Liver (tissue), 9 donors: Measurements from ENCODE around the gene USP25. TPM values are rescaled to one million over a fixed set of nuclear protein-coding genes. Genes with fewer than 3 reads are reported as not detected.

ENCODE experiments used
- DNase-seq: peaks from one replicate; pipeline ENCODE4 v3.0.0-alpha.2; 2017; ENCODE audit warnings: low spot score
- H3K27ac ChIP-seq, 2 donors: one replicate each; pipeline ENCODE4 v1.7.0; 2013; ENCODE audit warnings: inconsistent platforms in 2 of 2, low read length in 2 of 2, control low read depth in 1 of 2, low read depth in 1 of 2, mild to moderate bottlenecking in 1 of 2
- H3K27me3 ChIP-seq, 4 donors: one replicate each; pipeline versions ENCODE4 v1.6.1 to v1.7.0; 2013; ENCODE audit warnings: low read length in 3 of 4, inconsistent platforms in 1 of 4, mild to moderate bottlenecking in 1 of 4, moderate library complexity in 1 of 4; ENCODE audit not compliant: control insufficient read depth in 4 of 4, insufficient read depth in 4 of 4
- H3K36me3 ChIP-seq, 4 donors: one replicate each; pipeline versions ENCODE4 v1.6.1 to v1.7.0; 2013; ENCODE audit warnings: low read length in 3 of 4, mild to moderate bottlenecking in 3 of 4, low read depth in 1 of 4, moderate library complexity in 1 of 4; ENCODE audit not compliant: control insufficient read depth in 4 of 4, insufficient read depth in 3 of 4
- H3K4me1 ChIP-seq, 4 donors: one replicate each; pipeline versions ENCODE4 v1.6.1 to v1.7.0; 2013; ENCODE audit warnings: low read length in 3 of 4, mild to moderate bottlenecking in 3 of 4, moderate library complexity in 1 of 4; ENCODE audit not compliant: control insufficient read depth in 4 of 4, insufficient read depth in 4 of 4
- H3K4me3 ChIP-seq, 3 donors: one replicate each; pipeline versions ENCODE4 v1.6.1 to v1.7.0; 2013; ENCODE audit warnings: low read length in 3 of 3, control low read depth in 1 of 3, low read depth in 1 of 3, mild to moderate bottlenecking in 1 of 3
- H3K9ac ChIP-seq, 2 donors: one replicate each; pipeline ENCODE4 v1.7.0; 2013; ENCODE audit warnings: low read length in 2 of 2, mild to moderate bottlenecking in 2 of 2, moderate library complexity in 2 of 2, control low read depth in 1 of 2, low read depth in 1 of 2
- H3K9me3 ChIP-seq, 4 donors: one replicate each; pipeline versions ENCODE4 v1.6.1 to v1.7.0; 2013; ENCODE audit warnings: low read length in 3 of 4; ENCODE audit not compliant: control insufficient read depth in 4 of 4
- CTCF ChIP-seq: fragments of 150-350 bp; IDR thresholded peaks from 2 replicates; pipeline ENCODE4 v1.5.1; 2017; ENCODE audit warnings: improper control_type of control experiment, low read depth, low read length; ENCODE audit not compliant: missing input control
- EGR1 ChIP-seq, 2 donors: IDR thresholded peaks; 2 replicates each; pipeline ENCODE4 v1.6.1; 2016 to 2018; ENCODE audit warnings: antibody characterized with exemption in 2 of 2, low read depth in 2 of 2
- FOXA1 ChIP-seq: IDR thresholded peaks from 2 replicates; pipeline ENCODE4 v1.6.1; 2016; ENCODE audit warnings: antibody characterized with exemption
- GABPA ChIP-seq, 2 donors: IDR thresholded peaks in 1 of 2; conservative IDR thresholded peaks in 1 of 2; 2 replicates each; pipeline ENCODE4 v1.6.1; 2016; ENCODE audit warnings: antibody characterized with exemption in 2 of 2, mild to moderate bottlenecking in 1 of 2, moderate library complexity in 1 of 2
- HNF4A ChIP-seq, 2 donors: conservative IDR thresholded peaks; 2 replicates each; pipeline ENCODE4 v1.6.1; 2016; ENCODE audit warnings: antibody characterized with exemption in 2 of 2, mild to moderate bottlenecking in 2 of 2
- HNF4G ChIP-seq: IDR thresholded peaks from 2 replicates; pipeline ENCODE4 v1.6.1; 2016; ENCODE audit warnings: antibody characterized with exemption
- JUND ChIP-seq, 2 donors: IDR thresholded peaks; 2 replicates each; pipeline ENCODE4 v1.6.1; 2016; ENCODE audit warnings: antibody characterized with exemption in 2 of 2
- MAX ChIP-seq: IDR thresholded peaks from 2 replicates; pipeline ENCODE4 v1.6.1; 2016; ENCODE audit warnings: antibody characterized with exemption
- RAD21 ChIP-seq, 2 donors: IDR thresholded peaks; 2 replicates each; pipeline ENCODE4 v1.6.1; 2016; ENCODE audit warnings: antibody characterized with exemption in 2 of 2, mild to moderate bottlenecking in 2 of 2
- RXRA ChIP-seq, 2 donors: IDR thresholded peaks; 2 replicates each; pipeline ENCODE4 v1.6.1; 2017 to 2018; ENCODE audit warnings: antibody characterized with exemption in 2 of 2, mild to moderate bottlenecking in 1 of 2
- SP1 ChIP-seq: IDR thresholded peaks from 2 replicates; pipeline ENCODE4 v1.6.1; 2018; ENCODE audit warnings: antibody characterized with exemption, mild to moderate bottlenecking
- YY1 ChIP-seq: IDR thresholded peaks from 2 replicates; pipeline ENCODE4 v1.6.1; 2016; ENCODE audit warnings: antibody characterized with exemption, mild to moderate bottlenecking
- ZBTB33 ChIP-seq: IDR thresholded peaks from 2 replicates; pipeline ENCODE4 v1.6.1; 2016; ENCODE audit warnings: antibody characterized with exemption
- WGBS: extraction: QIAGEN DNeasy Blood & Tissue Kit; methylation state at CpG from one replicate; pipeline ENCODE4 v1.1.7; 2013; 5-methylcytosine and 5-hydroxymethylcytosine counted together
- polyA plus RNA-seq, 2 donors: library from polyadenylated mRNA; stranded (reverse) in 1 of 2; unstranded in 1 of 2; fragments of 200-250 nt in 1 of 2; fragments of >200 nt in 1 of 2; fragmentation: Nextera tagmentation in 1 of 2; extraction: Ambion mirVana in 1 of 2; gene quantifications; one replicate each; pipeline versions ENCODE4 v1.2.1 to v1.2.3, GENCODE V29; 2013 to 2015
- total RNA-seq, 2 donors: library from RNA; depleted of rRNA; stranded (reverse); fragments of >200 nt; gene quantifications; one replicate each; pipeline ENCODE4 v1.2.3, GENCODE V29; 2014
- donor health status: healthy.
- donor health status: healthy.
- donor health status: healthy.
- donor health status: healthy.
- donor health status: healthy.

The USP25 gene
- total and polyA plus RNA-seq, 4 donors, result 6.0 to 26.7 (median 15.3) TPM

- Histone ChIP-seq H3K27ac (no peak overlapping the region), H3K36me3 (no peaks in the 10 kb centered on the region), H3K4me1 (peaks cover 0 to 3% (median 0%) of the 10 kb centered on the region in 4 donors), H3K27me3 (no peaks in the 10 kb centered on the region), H3K9me3 (no peaks in the 10 kb centered on the region), H3K4me3 (no peak overlapping the region), H3K9ac (no peak overlapping the region)
- WGBS, result 95% methylated on average over 3 of the region's 3 CpGs
- DNase-seq, result no peak
- TF ChIP-seq RAD21 (IDR thresholded peaks at IDR 0.05), result no peak
- TF ChIP-seq HNF4A (conservative IDR thresholded peaks at IDR 0.05), result no peak
- no peak for TF ChIP-seq MAX
These were observed 44.8 kb downstream of the USP25 start for GRCh38 chr21:15774590-15774989.

- H3K27ac ChIP-seq, result no peak overlapping the region
These were observed 45.5 kb downstream of the USP25 start for GRCh38 chr21:15775291-15775690.

More at GRCh38 chr21:15775291-15775690, 45.5 kb downstream of the USP25 start:
- Histone ChIP-seq H3K36me3 (no peaks in the 10 kb centered on the region), H3K4me1 (peaks cover 0 to 3% (median 0%) of the 10 kb centered on the region in 4 donors), H3K9me3 (no peaks in the 10 kb centered on the region), H3K27me3 (no peaks in the 10 kb centered on the region), H3K4me3 (no peak overlapping the region), H3K9ac (no peak overlapping the region)
- TF ChIP-seq YY1, result no peak
- no peak for TF ChIP-seq ZBTB33
- no peak for TF ChIP-seq FOXA1
- no peak for TF ChIP-seq RAD21 (IDR thresholded peaks at IDR 0.05)
- TF ChIP-seq HNF4G, result no peak
- no peak for TF ChIP-seq CTCF
- no peak for TF ChIP-seq EGR1 (IDR thresholded peaks at IDR 0.05; ENCODE audit: low read depth in 2 of 2)
- no peak for TF ChIP-seq GABPA (IDR thresholded peaks at IDR 0.05 in 1 of 2, conservative IDR thresholded peaks at IDR 0.05 in 1 of 2)
- TF ChIP-seq RXRA (IDR thresholded peaks at IDR 0.05), result no peak
- no peak for TF ChIP-seq HNF4A (conservative IDR thresholded peaks at IDR 0.05)
- no peak for TF ChIP-seq SP1
- TF ChIP-seq JUND (IDR thresholded peaks at IDR 0.05), result no peak
- DNase-seq, result no peak
- WGBS, result 98% methylated on average over 4 of the region's 4 CpGs
